ENCODE measurements around the gene SLC9C2.

Gene SLC9C2

GRCh38 chr1:173635116-173635515, 32.2 kb upstream of the SLC9C2 start, which contains the start of gene TEX50:
Gene TEX50, plus strand, starts transcription at chr1:173635338. Its CDS starts 184 bp downstream, at chr1:173635522.
- no peaks in the 10 kb centered on the region for H3F3A ChIP-seq (ENCODE audit: insufficient read depth)
- H3K4me3 ChIP-seq (ENCODE audit: insufficient read depth, low read length, poor library complexity, severe bottlenecking): no peak within 1 kb of the TSS
- no peaks in the 10 kb centered on the region for H3K79me2 ChIP-seq (ENCODE audit: insufficient read depth, low read length)
- no peaks in the 10 kb centered on the region for H3K36me3 ChIP-seq (ENCODE audit: low read length)
- H3K9ac ChIP-seq (ENCODE audit: low read length): no peak within 1 kb of the TSS
- H3K27ac ChIP-seq (ENCODE audit: low read depth, low read length): no peak within 1 kb of the TSS
- no peaks in the 10 kb centered on the region for H3K9me2 ChIP-seq (replicated peaks; ENCODE audit: insufficient read depth, low read length)
- no peak within 1 kb of the TSS for H2AFZ ChIP-seq (ENCODE audit: low read depth, low read length, severe bottlenecking)
- TF ChIP-seq CTCF (IDR thresholded peaks at IDR 0.05; ENCODE audit: insufficient read depth, low read length, poor library complexity, severe bottlenecking) (no peak), EZH2phosphoT487 (conservative IDR thresholded peaks at IDR 0.05; ENCODE audit: low read length) (no peak)
- H4K20me1 ChIP-seq (ENCODE audit: low read depth, low read length): no peaks in the 10 kb centered on the region
- no peaks in the 10 kb centered on the region for H3K9me3 ChIP-seq (ENCODE audit: insufficient read depth, low read length)
- H3K4me2 ChIP-seq (ENCODE audit: low read depth, low read length, poor library complexity, severe bottlenecking): no peak within 1 kb of the TSS
- H3K27me3 ChIP-seq (ENCODE audit: low read length): 0 out of 2 replicates have a peak, but pooled peaks cover 2% of the 10 kb centered on the region

- TF ChIP-seq EZH2phosphoT487 (conservative IDR thresholded peaks at IDR 0.05; ENCODE audit: low read length) (no peak), CTCF (IDR thresholded peaks at IDR 0.05; ENCODE audit: insufficient read depth, low read length, poor library complexity, severe bottlenecking) (no peak)
- 0 out of 2 replicates have a peak, but pooled peaks cover 2% of the 10 kb centered on the region for H3K27me3 ChIP-seq (ENCODE audit: low read length)
- H3K27ac ChIP-seq (ENCODE audit: low read depth, low read length): no peak overlapping the region
- H3K4me2 ChIP-seq (ENCODE audit: low read depth, low read length, poor library complexity, severe bottlenecking): no peak overlapping the region
- no peaks in the 10 kb centered on the region for H3K36me3 ChIP-seq (ENCODE audit: low read length)
- H2AFZ ChIP-seq (ENCODE audit: low read depth, low read length, severe bottlenecking): no peak overlapping the region
- H3K9me3 ChIP-seq (ENCODE audit: insufficient read depth, low read length): no peaks in the 10 kb centered on the region
- no peaks in the 10 kb centered on the region for H3K9me2 ChIP-seq (replicated peaks; ENCODE audit: insufficient read depth, low read length)
- no peak overlapping the region for H3K9ac ChIP-seq (ENCODE audit: low read length)
- no peaks in the 10 kb centered on the region for H3K79me2 ChIP-seq (ENCODE audit: insufficient read depth, low read length)
- no peaks in the 10 kb centered on the region for H3F3A ChIP-seq (ENCODE audit: insufficient read depth)
- H3K4me3 ChIP-seq (ENCODE audit: insufficient read depth, low read length, poor library complexity, severe bottlenecking): no peak overlapping the region
- H4K20me1 ChIP-seq (ENCODE audit: low read depth, low read length): no peaks in the 10 kb centered on the region
Measured at GRCh38 chr1:173628888-173629287, 26.0 kb upstream of the SLC9C2 start.

GRCh38 chr1:173627269-173627668, 24.4 kb upstream of the SLC9C2 start:
- no peak overlapping the region for H3K4me3 ChIP-seq (ENCODE audit: insufficient read depth, low read length, poor library complexity, severe bottlenecking)
- 0 out of 2 replicates have a peak, but pooled peaks cover under 1% of the 10 kb centered on the region for H3K27me3 ChIP-seq (ENCODE audit: low read length)
- no peaks in the 10 kb centered on the region for H4K20me1 ChIP-seq (ENCODE audit: low read depth, low read length)

More at GRCh38 chr1:173627269-173627668, 24.4 kb upstream of the SLC9C2 start:
- H3F3A ChIP-seq (ENCODE audit: insufficient read depth): no peaks in the 10 kb centered on the region
- no peak overlapping the region for H2AFZ ChIP-seq (ENCODE audit: low read depth, low read length, severe bottlenecking)
- no peak overlapping the region for H3K27ac ChIP-seq (ENCODE audit: low read depth, low read length)
- no peaks in the 10 kb centered on the region for H3K79me2 ChIP-seq (ENCODE audit: insufficient read depth, low read length)
- H3K4me2 ChIP-seq (ENCODE audit: low read depth, low read length, poor library complexity, severe bottlenecking): no peak overlapping the region
- H3K9me3 ChIP-seq (ENCODE audit: insufficient read depth, low read length): no peaks in the 10 kb centered on the region
- no peaks in the 10 kb centered on the region for H3K9me2 ChIP-seq (replicated peaks; ENCODE audit: insufficient read depth, low read length)
- TF ChIP-seq CTCF (IDR thresholded peaks at IDR 0.05; ENCODE audit: insufficient read depth, low read length, poor library complexity, severe bottlenecking): no peak
- TF ChIP-seq EZH2phosphoT487 (conservative IDR thresholded peaks at IDR 0.05; ENCODE audit: low read length): no peak
- no peaks in the 10 kb centered on the region for H3K36me3 ChIP-seq (ENCODE audit: low read length)
- H3K9ac ChIP-seq (ENCODE audit: low read length): no peak overlapping the region
